BE2C (cell line): ENCODE results near the gene TLR2.

Source experiments
- DNase-seq: peaks from one replicate; pipeline ENCODE4 v3.0.0-alpha.2; 2020
- H3K27me3 ChIP-seq: fragments of 250-450 bp; sonication (Bioruptor Pico); 2 replicates; pipeline ENCODE4 v1.5.1; 2020; ENCODE audit warnings: mild to moderate bottlenecking
- H3K36me3 ChIP-seq: fragments of 250-450 bp; sonication (Bioruptor Pico); 2 replicates; pipeline ENCODE4 v1.5.1; 2020; ENCODE audit warnings: mild to moderate bottlenecking
- H3K4me1 ChIP-seq: fragments of 250-450 bp; sonication (Bioruptor Pico); 2 replicates; pipeline ENCODE4 v1.5.1; 2020
- H3K4me3 ChIP-seq: 2 replicates; pipeline ENCODE4 v1.5.1; 2011; ENCODE audit warnings: low read depth, low read length
- H3K9me3 ChIP-seq: fragments of 250-450 bp; sonication (Bioruptor Pico); 2 replicates; pipeline ENCODE4 v1.5.1; 2020
- CTCF ChIP-seq: IDR thresholded peaks from 2 replicates; pipeline ENCODE4 v1.5.1; 2012; ENCODE audit warnings: mild to moderate bottlenecking, low read depth, low read length

The TLR2 gene

GRCh38 chr4:153684971-153685371 lies 891 bp downstream of the TLR2 start:
- H3K4me1 ChIP-seq = no peaks in the 10 kb centered on the region
- DNase-seq = no peak
- H3K9me3 ChIP-seq = peaks cover 3% of the 10 kb centered on the region
- peaks cover 12% of the 10 kb centered on the region for H3K27me3 ChIP-seq
- H3K4me3 ChIP-seq = peak overlapping the region; percentile 22; the same call in 1 of the 2 replicates
- no peak for TF ChIP-seq CTCF
- no peaks in the 10 kb centered on the region for H3K36me3 ChIP-seq

- Histone ChIP-seq H3K27me3 (no peaks in the 10 kb centered on the region), H3K36me3 (no peaks in the 10 kb centered on the region), H3K4me3 (no peak overlapping the region), H3K4me1 (no peaks in the 10 kb centered on the region), H3K9me3 (no peaks in the 10 kb centered on the region)
- TF ChIP-seq CTCF = no peak
- peak; percentile 7 for DNase-seq
Observed at GRCh38 chr4:153704522-153704921, 20.4 kb downstream of the TLR2 start.

GRCh38 chr4:153705743-153706468 lies 21.8 kb downstream of the TLR2 start:
- Histone ChIP-seq H3K4me1 (no peaks in the 10 kb centered on the region), H3K36me3 (no peaks in the 10 kb centered on the region), H3K4me3 (no peak overlapping the region), H3K27me3 (no peaks in the 10 kb centered on the region), H3K9me3 (no peaks in the 10 kb centered on the region)
- no peak for TF ChIP-seq CTCF
- DNase-seq = no peak

GRCh38 chr4:153706519-153706918 lies 22.4 kb downstream of the TLR2 start:
- Histone ChIP-seq H3K9me3 (no peaks in the 10 kb centered on the region), H3K4me1 (no peaks in the 10 kb centered on the region), H3K27me3 (no peaks in the 10 kb centered on the region), H3K4me3 (no peak overlapping the region), H3K36me3 (no peaks in the 10 kb centered on the region)
- no peak for TF ChIP-seq CTCF
- no peak for DNase-seq

- no peak overlapping the region for H3K4me3 ChIP-seq
- H3K9me3 ChIP-seq = no peaks in the 10 kb centered on the region
- no peak for TF ChIP-seq CTCF
- H3K4me1 ChIP-seq = peaks cover 6% of the 10 kb centered on the region
- no peak for DNase-seq
- H3K36me3 ChIP-seq = no peaks in the 10 kb centered on the region
- H3K27me3 ChIP-seq = no peaks in the 10 kb centered on the region
Observed at GRCh38 chr4:153710681-153711080, 26.6 kb downstream of the TLR2 start.

- Histone ChIP-seq H3K36me3 (no peaks in the 10 kb centered on the region), H3K9me3 (no peaks in the 10 kb centered on the region), H3K27me3 (no peaks in the 10 kb centered on the region), H3K4me1 (peaks cover 6% of the 10 kb centered on the region), H3K4me3 (no peak overlapping the region)
- no peak for DNase-seq
- TF ChIP-seq CTCF = no peak
Observed at GRCh38 chr4:153713866-153714646, 30.0 kb downstream of the TLR2 start.
